GDM1 (cell line): ENCODE data around the gene GALNS.
"Not testable (repeated sequence)": the region's sequence is repeated elsewhere in the genome, so short reads cannot be mapped to it uniquely, and the experiment has no call there.

Experiments
- DNase-seq: peaks from one replicate; lab custom pipeline; 2025; lab: John Stamatoyannopoulos, UW

GALNS gene

GRCh38 chr16:88856828-88857727 is at the start of gene GALNS, which contains the start of gene TRAPPC2L:
TSS of gene GALNS (minus strand) at chr16:88856947. CDS start at chr16:88856877, 70 bp downstream.
TSS of gene TRAPPC2L (plus strand) at chr16:88857127. CDS start at chr16:88857151, 24 bp downstream.
- peak; percentile 93 for DNase-seq

- no peak for DNase-seq
Observed at GRCh38 chr16:88906020-88906419, 49.3 kb upstream of the GALNS start.

GRCh38 chr16:88905563-88905962 is 48.8 kb upstream of the GALNS start:
- no peak for DNase-seq

- no peak for DNase-seq
Observed at GRCh38 chr16:88904676-88905365, 48.1 kb upstream of the GALNS start.

GRCh38 chr16:88903267-88903666 is 46.5 kb upstream of the GALNS start:
- DNase-seq: no peak

GRCh38 chr16:88902744-88903143 is 46.0 kb upstream of the GALNS start:
- DNase-seq: no peak

GRCh38 chr16:88901718-88902337 is 45.1 kb upstream of the GALNS start:
- no peak for DNase-seq

- no peak for DNase-seq
Observed at GRCh38 chr16:88900662-88901052, 43.9 kb upstream of the GALNS start.

GRCh38 chr16:88899901-88900661 is 43.3 kb upstream of the GALNS start:
- DNase-seq: no peak

GRCh38 chr16:88897696-88898425 is 41.1 kb upstream of the GALNS start:
- DNase-seq: no peak

- no peak for DNase-seq
Observed at GRCh38 chr16:88896238-88897070, 39.7 kb upstream of the GALNS start.

- DNase-seq: no peak
Observed at GRCh38 chr16:88895335-88895734, 38.6 kb upstream of the GALNS start.

GRCh38 chr16:88894681-88895300 is 38.0 kb upstream of the GALNS start:
- no peak for DNase-seq

GRCh38 chr16:88894266-88894665 is 37.5 kb upstream of the GALNS start:
- DNase-seq: not testable (repeated sequence)

- DNase-seq: no peak
Observed at GRCh38 chr16:88893127-88893968, 36.6 kb upstream of the GALNS start.

- DNase-seq: no peak
Observed at GRCh38 chr16:88892065-88892464, 35.3 kb upstream of the GALNS start.

GRCh38 chr16:88891083-88891482 is 34.3 kb upstream of the GALNS start:
- no peak for DNase-seq

GRCh38 chr16:88889702-88890352 is 33.1 kb upstream of the GALNS start:
- not testable (repeated sequence) for DNase-seq
